Caco-2 (cell line): ENCODE data around the gene SLC2A9. TPM values are rescaled to one million over a fixed set of nuclear protein-coding genes. Genes with fewer than 3 reads are reported as not detected.

Experiments used
- BruUV-seq: library from RNA; stranded (reverse); fragments of 400-500 nt; replicated peaks from 2 replicates; lab custom pipeline; 2021; lab: Mats Ljungman, UMichigan
- CTCF ChIA-PET: fragments of 300-600 bp; sonication (Branson Sonifier 250); formaldehyde crosslinking; loops from one replicate; lab custom pipeline; 2022; ENCODE audit warnings: antibody characterized with exemption; lab: Charles Lee
- POLR2A ChIA-PET: fragments of 300-600 bp; sonication (Branson Sonifier 250); formaldehyde crosslinking; loops from one replicate; lab custom pipeline; 2022; ENCODE audit warnings: antibody characterized with exemption; lab: Charles Lee
- DNase-seq, 2 experiments: peaks; one replicate each; pipeline versions ENCODE4 v3.0.0 to v3.0.0-alpha.2; 2020 to 2022
- H3K27me3 ChIP-seq: replicated peaks from 2 replicates; pipeline ENCODE4 v1.6.0; 2011; ENCODE audit warnings: low read length; ENCODE audit not compliant: control insufficient read depth, insufficient read depth
- H3K36me3 ChIP-seq: 2 replicates; pipeline ENCODE4 v1.5.1; 2011; ENCODE audit warnings: low read length; ENCODE audit not compliant: control insufficient read depth, insufficient read depth
- H3K4me1 ChIP-seq: fragments of 250-450 bp; sonication (Bioruptor Pico); 2 replicates; pipeline ENCODE4 v1.5.1; 2020; ENCODE audit warnings: mild to moderate bottlenecking
- H3K4me3 ChIP-seq: 2 replicates; pipeline ENCODE4 v1.5.1; 2011; ENCODE audit warnings: low read depth, mild to moderate bottlenecking, control low read depth, low read length
- H3K9me3 ChIP-seq: fragments of 250-450 bp; sonication (Bioruptor Pico); 2 replicates; pipeline ENCODE4 v1.5.1; 2020; ENCODE audit warnings: mild to moderate bottlenecking, moderate library complexity
- H3K27ac Mint-ChIP-seq: one replicate; pipeline ENCODE4 v1.8.0; 2022; ENCODE audit warnings: mixed read lengths; ENCODE audit not compliant: unreplicated experiment
- H3K27me3 Mint-ChIP-seq: one replicate; pipeline ENCODE4 v1.8.0; 2022; ENCODE audit warnings: mixed read lengths; ENCODE audit not compliant: insufficient read depth, unreplicated experiment
- H3K36me3 Mint-ChIP-seq: one replicate; pipeline ENCODE4 v1.8.0; 2022; ENCODE audit warnings: mild to moderate bottlenecking, mixed read lengths; ENCODE audit not compliant: insufficient read depth, unreplicated experiment
- H3K4me1 Mint-ChIP-seq: one replicate; pipeline ENCODE4 v1.8.0; 2022; ENCODE audit warnings: low read depth, mixed read lengths; ENCODE audit not compliant: unreplicated experiment
- H3K4me3 Mint-ChIP-seq: one replicate; pipeline ENCODE4 v1.8.0; 2022; ENCODE audit warnings: mild to moderate bottlenecking, moderate library complexity, mixed read lengths; ENCODE audit not compliant: unreplicated experiment
- H3K9me3 Mint-ChIP-seq: one replicate; pipeline ENCODE4 v1.8.0; 2022; ENCODE audit warnings: mixed read lengths; ENCODE audit not compliant: unreplicated experiment
- intact Hi-C: fragments of 100-400 bp; cut with micrococcal nuclease; formaldehyde crosslinking; loops from one replicate; pipeline ENCODE4 v1.10.0; 2022; ENCODE audit not compliant: unreplicated experiment
- total RNA-seq: library from RNA; stranded (reverse); gene quantifications from 2 replicates; pipeline ENCODE4 v1.2.3, GENCODE V29; 2022
- TF ChIP-seq, protein P1 (sequence below), 2 experiments: fragments of 200-600 bp in 1 of 2; IDR thresholded peaks; 1 replicate in 1 of 2; 2 replicates in 1 of 2; pipeline versions ENCODE4 v1.5.1 to v1.8.0; 2011 to 2022; ENCODE audit warnings: antibody characterized with exemption in 1 of 2, control low read depth in 1 of 2, inconsistent platforms in 1 of 2, low read depth in 1 of 2, low read length in 1 of 2, mild to moderate bottlenecking in 1 of 2, moderate library complexity in 1 of 2; ENCODE audit not compliant: insufficient read depth in 1 of 2, severe bottlenecking in 1 of 2, unreplicated experiment in 1 of 2

The SLC2A9 gene
- total RNA-seq, 1 experiment from 2014 or later, result 21.0 TPM

GRCh38 chr4:9949573-9949972, 71.7 kb downstream of the SLC2A9 start:
- BruUV-seq, result no TSS peak
- H3K27ac Mint-ChIP-seq, result no peak overlapping the region
- ChIA-PET CTCF (no interaction called here), POLR2A (no interaction called here)
- no peaks in the 10 kb centered on the region for H3K36me3 ChIP-seq
- H3K9me3 ChIP-seq, result no peaks in the 10 kb centered on the region
- H3K27me3 Mint-ChIP-seq, result no peaks in the 10 kb centered on the region
- H3K9me3 Mint-ChIP-seq, result no peaks in the 10 kb centered on the region
- no peak overlapping the region for H3K4me3 Mint-ChIP-seq
- no peaks in the 10 kb centered on the region for H3K36me3 Mint-ChIP-seq
- no peaks in the 10 kb centered on the region for H3K4me1 ChIP-seq
- TF ChIP-seq, protein P1, sequence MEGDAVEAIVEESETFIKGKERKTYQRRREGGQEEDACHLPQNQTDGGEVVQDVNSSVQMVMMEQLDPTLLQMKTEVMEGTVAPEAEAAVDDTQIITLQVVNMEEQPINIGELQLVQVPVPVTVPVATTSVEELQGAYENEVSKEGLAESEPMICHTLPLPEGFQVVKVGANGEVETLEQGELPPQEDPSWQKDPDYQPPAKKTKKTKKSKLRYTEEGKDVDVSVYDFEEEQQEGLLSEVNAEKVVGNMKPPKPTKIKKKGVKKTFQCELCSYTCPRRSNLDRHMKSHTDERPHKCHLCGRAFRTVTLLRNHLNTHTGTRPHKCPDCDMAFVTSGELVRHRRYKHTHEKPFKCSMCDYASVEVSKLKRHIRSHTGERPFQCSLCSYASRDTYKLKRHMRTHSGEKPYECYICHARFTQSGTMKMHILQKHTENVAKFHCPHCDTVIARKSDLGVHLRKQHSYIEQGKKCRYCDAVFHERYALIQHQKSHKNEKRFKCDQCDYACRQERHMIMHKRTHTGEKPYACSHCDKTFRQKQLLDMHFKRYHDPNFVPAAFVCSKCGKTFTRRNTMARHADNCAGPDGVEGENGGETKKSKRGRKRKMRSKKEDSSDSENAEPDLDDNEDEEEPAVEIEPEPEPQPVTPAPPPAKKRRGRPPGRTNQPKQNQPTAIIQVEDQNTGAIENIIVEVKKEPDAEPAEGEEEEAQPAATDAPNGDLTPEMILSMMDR (IDR thresholded peaks at IDR 0.05; ENCODE audit: insufficient read depth in 1 of 2, low read depth in 1 of 2, low read length in 1 of 2, severe bottlenecking in 1 of 2, unreplicated experiment in 1 of 2), result no peak
- intact Hi-C loops, result no loop called here
- H3K4me1 Mint-ChIP-seq, result no peaks in the 10 kb centered on the region
- H3K4me3 ChIP-seq, result no peak overlapping the region
- no peaks in the 10 kb centered on the region for H3K27me3 ChIP-seq
- no peak for DNase-seq

DNA sequence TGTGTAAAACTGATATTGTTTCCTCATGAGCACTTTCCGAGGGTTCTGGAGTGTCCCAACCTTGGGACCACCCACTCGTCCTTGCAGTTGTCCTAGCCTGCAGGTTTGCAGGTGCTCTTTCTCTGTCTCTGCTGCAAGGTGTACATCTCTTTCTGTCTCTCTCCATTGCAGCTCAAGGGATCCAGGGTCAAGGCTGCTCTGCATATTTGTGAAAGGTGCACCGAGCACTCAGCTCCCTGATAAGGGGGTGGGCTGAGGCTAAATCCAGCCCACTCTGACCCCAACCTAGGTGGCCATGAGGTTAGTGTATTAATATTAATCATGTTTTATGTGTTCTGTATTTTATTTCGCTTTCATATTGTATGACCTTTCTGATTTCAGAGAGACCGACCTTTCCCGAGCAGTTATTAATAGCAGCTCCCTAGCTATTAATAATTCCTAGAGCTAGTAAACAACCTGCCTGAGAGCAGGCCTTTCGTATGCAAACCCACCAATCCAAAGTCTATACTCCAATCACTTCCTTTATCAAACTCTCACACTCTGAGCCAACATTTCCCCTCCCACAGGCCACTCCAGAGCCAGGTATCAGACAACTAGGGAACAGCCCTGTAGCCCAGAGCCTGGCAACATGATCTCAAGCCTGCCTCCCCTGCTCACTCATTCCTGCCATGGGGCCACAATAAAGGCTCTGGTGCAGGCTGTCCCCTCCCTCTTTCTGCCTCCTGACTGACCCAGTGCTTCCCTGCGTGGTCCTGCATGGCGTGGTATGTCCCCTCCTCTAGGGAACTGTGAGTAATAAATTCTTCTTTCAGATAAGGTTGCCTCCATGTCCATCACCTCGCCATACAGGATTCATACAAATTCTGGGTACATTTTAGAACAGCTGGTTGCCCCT, 73.9 kb downstream of the SLC2A9 start:
- intact Hi-C loops, result no loop called here
- no peaks in the 10 kb centered on the region for H3K36me3 ChIP-seq
- Mint-ChIP-seq H3K4me1 (no peaks in the 10 kb centered on the region), H3K36me3 (no peaks in the 10 kb centered on the region), H3K27ac (no peak overlapping the region), H3K4me3 (no peak overlapping the region), H3K27me3 (no peaks in the 10 kb centered on the region), H3K9me3 (no peaks in the 10 kb centered on the region)
- no peaks in the 10 kb centered on the region for H3K27me3 ChIP-seq
- no peak overlapping the region for H3K4me3 ChIP-seq
- POLR2A ChIA-PET, result no interaction called here
- DNase-seq, result no peak
- BruUV-seq, result no TSS peak
- CTCF ChIA-PET, result no interaction called here
- TF ChIP-seq, protein P1 (IDR thresholded peaks at IDR 0.05; ENCODE audit: insufficient read depth in 1 of 2, low read depth in 1 of 2, low read length in 1 of 2, severe bottlenecking in 1 of 2, unreplicated experiment in 1 of 2), result no peak
- no peaks in the 10 kb centered on the region for H3K9me3 ChIP-seq
- H3K4me1 ChIP-seq, result no peaks in the 10 kb centered on the region

DNA sequence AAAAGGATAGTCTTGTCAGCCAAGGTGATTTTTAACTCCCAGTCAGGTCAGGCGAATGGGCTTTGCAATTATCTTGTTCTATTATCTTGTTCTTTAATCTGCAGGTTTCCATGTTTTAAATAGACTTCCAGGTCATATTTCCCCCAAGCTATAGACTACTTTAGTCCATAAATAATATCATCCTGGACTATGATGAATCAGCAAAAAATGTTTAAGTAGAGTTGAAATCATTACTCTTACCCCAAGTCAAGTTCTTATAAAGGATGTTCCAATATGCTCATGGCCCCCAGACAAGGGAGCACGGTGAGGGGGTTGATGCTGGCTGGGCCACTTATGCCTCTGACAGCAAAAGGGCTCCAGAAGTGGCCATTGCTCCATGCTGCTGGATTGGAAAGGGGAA, 75.1 kb downstream of the SLC2A9 start:
- Histone ChIP-seq H3K4me1 (no peaks in the 10 kb centered on the region), H3K9me3 (no peaks in the 10 kb centered on the region), H3K27me3 (no peaks in the 10 kb centered on the region), H3K4me3 (no peak overlapping the region), H3K36me3 (no peaks in the 10 kb centered on the region)
- ChIA-PET CTCF (no interaction called here), POLR2A (no interaction called here)
- no peaks in the 10 kb centered on the region for H3K9me3 Mint-ChIP-seq
- no TSS peak for BruUV-seq
- no peaks in the 10 kb centered on the region for H3K36me3 Mint-ChIP-seq
- H3K4me1 Mint-ChIP-seq, result no peaks in the 10 kb centered on the region
- intact Hi-C loops, result no loop called here
- no peak for DNase-seq
- H3K27me3 Mint-ChIP-seq, result no peaks in the 10 kb centered on the region
- H3K4me3 Mint-ChIP-seq, result no peak overlapping the region
- TF ChIP-seq, protein P1 (IDR thresholded peaks at IDR 0.05; ENCODE audit: insufficient read depth in 1 of 2, low read depth in 1 of 2, low read length in 1 of 2, severe bottlenecking in 1 of 2, unreplicated experiment in 1 of 2), result no peak
- H3K27ac Mint-ChIP-seq, result no peak overlapping the region
